Hematopoietic multipotent progenitor cell treated with erythropoietin and hydrocortisone succinate and interleukin-3 and kit ligand, for 4 days (in vitro differentiated cells): ENCODE data around the gene MRPL12.
"Not testable (repeated sequence)": the region's sequence is repeated elsewhere in the genome, so short reads cannot be mapped to it uniquely, and the experiment has no call there.

ENCODE experiments used
- DNase-seq: peaks from one replicate; pipeline ENCODE4 v3.0.0-alpha.2; 2015

Gene MRPL12

DNA sequence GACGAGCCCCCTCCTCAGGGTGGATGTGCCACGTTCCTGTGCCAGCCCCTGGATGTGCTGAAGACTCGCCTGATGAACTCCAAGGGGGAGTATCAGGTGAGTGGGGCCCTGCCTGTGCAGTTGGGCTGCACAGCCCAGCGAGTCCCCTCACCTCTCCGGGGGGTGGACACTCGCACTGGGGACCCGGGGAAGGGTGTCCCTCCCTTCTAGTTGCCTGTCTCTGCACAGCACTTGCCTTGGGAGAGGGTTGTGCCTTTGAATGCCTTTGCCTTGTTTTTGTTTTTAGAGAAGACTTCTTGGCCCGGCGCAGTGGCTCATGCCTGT lies 14.6 kb downstream of the MRPL12 start:
- DNase-seq: no peak

DNA sequence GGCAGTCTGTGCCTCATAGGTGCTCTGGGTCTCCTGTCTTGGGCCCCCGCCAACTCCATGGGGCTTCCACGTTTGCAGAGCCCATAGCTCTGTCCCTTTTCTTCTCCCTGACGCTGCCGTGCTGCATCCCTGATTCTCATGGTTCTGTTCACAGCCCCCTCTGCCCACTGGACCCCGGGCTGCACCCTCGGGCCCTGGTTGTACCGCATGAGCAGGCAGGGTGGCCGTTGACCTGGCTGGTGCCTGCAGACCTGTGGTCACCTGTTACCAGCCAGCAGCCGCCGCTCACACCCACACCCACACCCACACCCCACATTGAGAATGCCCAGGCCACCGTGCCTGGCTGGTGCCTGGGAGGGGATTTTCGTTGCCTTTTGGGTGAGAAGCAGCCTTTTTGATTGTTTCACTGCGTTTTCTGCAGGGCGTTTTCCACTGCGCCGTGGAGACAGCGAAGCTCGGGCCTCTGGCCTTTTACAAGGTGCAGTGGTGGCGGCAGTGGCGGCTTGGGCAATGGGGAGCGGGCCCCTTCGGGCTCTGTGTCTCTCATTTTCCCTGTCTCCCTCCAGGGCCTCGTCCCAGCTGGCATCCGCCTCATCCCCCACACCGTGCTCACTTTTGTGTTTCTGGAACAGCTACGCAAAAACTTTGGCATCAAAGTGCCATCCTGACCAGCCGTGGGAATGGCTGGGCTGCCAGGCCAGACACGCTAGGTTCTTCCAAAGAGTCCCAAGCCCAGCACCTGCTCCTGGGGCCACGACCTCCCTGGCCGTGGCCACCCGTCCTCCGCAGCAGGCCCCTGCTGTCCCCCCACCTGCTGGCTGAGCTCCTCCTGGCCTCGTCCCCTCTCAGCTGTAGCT lies 16.5 kb downstream of the MRPL12 start:
- no peak for DNase-seq

- DNase-seq: no peak
These were observed 17.3 kb downstream of the MRPL12 start for GRCh38 chr17:81720267-81721071.

GRCh38 chr17:81722184-81723120 lies 19.3 kb downstream of the MRPL12 start:
- DNase-seq: peak; percentile 57

DNA sequence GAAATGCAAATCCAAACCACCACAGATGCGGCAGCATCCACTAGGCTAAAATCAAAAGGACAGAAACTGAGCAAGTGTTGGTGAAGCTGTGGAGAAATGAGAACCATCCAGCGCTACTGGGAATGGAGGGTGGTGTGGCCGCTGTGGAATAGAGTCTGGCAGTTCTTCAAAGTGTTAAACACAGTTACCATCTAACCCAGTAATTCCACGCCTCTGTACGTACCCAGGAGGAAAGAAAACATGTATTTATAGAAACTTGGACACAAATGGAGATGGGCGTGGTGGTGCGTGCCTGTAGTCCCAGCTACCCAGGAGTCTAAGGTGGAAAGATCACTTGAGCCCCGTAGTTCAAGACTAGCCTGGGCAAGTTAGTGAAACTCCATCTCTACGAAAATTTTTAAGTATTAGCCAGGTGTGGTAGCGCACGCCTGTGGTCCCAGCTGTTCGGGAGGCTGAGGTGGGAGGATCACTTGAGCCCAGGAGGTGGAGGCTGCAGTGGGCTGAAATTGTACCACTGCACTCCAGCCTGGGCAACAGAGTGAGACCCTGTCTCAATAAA lies 20.6 kb downstream of the MRPL12 start:
- peak; percentile 18 for DNase-seq

- DNase-seq: no peak
These were observed 22.3 kb downstream of the MRPL12 start for GRCh38 chr17:81725439-81725838.

- no peak for DNase-seq
These were observed 22.8 kb downstream of the MRPL12 start for GRCh38 chr17:81726004-81726403.

DNA sequence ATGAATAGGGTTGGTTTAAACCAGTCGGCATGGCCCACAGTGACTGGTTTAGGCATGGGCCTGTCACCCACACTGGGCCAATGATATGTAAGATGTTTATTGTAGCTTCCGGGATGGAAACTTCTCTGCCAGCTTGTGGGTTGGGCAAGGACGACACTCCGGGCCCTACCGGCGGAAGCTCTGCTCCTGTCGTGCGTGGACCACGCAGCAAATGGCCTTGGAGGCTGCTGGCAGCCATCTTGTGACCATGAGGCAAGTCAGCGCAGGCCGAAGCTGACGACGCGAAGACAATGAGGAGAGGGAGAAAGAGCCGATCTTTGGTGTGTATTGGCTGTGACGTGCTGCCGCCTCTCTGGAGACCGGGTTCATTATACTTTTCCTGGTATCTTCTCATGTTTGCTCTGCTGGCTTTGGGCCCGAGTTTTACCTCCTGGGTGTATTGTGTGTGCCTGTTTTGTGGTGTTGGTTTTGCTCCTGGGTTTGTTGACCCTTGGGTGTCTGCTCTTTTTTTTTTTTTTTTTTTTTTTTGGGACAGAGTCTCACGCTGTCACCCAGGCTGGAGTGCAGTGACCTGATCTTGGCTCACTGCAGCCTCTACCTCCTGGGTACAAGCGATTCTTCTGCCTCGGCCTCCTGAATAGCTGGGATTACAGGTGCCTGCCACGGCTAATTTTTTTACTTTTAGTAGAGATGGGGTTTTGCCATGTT lies 24.3 kb downstream of the MRPL12 start:
- no peak for DNase-seq

GRCh38 chr17:81733507-81734404 lies 30.6 kb downstream of the MRPL12 start:
- peak; percentile 89 for DNase-seq

GRCh38 chr17:81734405-81735263 lies 31.5 kb downstream of the MRPL12 start:
- DNase-seq: no peak

DNA sequence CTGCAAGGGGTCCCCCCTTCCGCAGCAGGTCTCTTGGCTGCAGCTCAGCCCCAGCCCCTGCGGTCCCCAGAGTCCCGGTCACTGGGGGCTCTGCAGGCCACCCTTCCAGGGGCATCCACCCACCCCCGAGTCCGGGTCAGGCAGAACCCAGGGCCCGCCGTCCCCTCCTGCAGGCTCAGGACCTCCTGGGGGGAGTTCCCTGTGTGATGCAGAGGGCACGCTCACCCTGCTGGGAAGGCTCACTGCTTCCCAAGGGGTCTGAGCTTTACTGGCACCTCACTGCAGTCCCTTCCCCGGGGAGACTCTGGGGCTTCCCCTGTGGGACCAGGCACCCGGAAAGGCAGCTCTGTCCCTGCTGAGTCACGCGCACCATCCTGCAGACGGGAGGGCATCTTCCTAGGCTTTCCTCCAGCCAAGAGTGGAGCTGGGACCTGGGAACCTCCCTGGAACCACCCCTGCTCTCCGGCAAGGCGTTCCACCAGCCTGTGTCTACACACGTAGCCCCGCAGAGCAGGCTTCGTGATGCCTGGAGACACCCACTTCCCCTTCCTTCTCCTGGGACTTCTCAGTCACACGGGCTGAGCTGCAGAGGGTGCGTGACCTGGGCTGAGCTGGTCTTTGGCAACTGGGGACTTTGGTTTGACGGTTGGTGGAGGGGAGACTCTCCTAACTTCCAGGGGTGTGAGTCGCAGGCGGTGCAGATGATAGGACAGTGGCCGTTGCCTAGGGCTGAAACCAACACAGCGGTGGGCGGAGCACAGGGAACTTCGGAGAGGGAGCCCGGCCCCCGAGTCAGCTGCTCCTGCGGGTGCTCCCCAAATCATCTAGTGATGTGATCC lies 32.3 kb downstream of the MRPL12 start:
- DNase-seq: peak; percentile 97

DNA sequence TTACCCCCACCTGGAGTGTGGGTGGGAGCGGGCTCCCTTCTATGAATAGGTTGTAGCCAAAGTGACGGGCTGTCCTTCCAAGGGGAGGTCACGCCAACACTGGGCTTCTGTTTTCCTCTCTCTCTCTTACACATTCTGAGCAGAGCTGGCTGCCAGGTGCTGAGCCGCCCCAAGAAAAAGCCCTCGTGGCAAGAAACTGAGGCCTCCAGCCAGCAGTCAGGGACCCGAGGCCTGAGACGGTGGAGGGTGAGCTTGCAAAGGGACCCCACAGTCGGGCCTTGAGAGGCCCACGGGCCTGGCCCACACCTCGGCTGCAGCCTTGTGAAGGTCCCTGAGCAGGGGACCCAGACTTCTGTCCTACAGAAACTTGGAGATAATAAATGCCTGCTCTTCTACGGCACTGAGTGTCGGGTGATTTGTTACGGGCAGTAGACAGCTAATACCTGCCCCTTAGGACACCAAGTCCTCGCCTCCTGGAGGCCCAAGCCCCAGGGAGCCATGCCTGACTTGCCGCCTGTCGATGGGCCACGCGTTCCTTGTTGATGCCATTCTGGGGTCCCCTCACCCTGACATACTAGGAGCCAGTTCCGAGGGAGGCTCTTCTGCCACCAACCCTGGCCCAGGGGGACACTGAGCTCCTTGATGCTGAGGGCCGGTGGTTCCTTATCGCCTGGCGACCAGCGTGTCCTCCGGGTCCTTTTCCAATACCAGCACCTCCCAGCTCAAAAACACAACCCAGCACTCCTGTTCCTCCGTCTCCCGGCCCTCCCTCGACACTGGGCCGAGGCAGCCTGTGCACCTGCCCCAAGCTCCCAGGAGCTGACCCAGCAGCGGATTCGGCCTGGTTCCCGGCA lies 35.0 kb downstream of the MRPL12 start:
- DNase-seq: no peak

- DNase-seq: no peak
These were observed 35.7 kb downstream of the MRPL12 start for GRCh38 chr17:81738801-81739393.

GRCh38 chr17:81739593-81739992 lies 36.4 kb downstream of the MRPL12 start:
- DNase-seq: not testable (repeated sequence)

GRCh38 chr17:81740395-81740961 lies 37.3 kb downstream of the MRPL12 start:
- DNase-seq: peak; percentile 64

GRCh38 chr17:81741049-81741593 lies 38.0 kb downstream of the MRPL12 start:
- no peak for DNase-seq
